NB4 (cell line): ENCODE results near the gene BAZ2B.

Experiments used
- DNase-seq: peaks from one replicate; pipeline ENCODE4 v3.0.0; 2010; ENCODE audit warnings: low read depth
- H3K4me3 ChIP-seq: one replicate; pipeline ENCODE4 v1.5.1; 2011; ENCODE audit warnings: mild to moderate bottlenecking, low read depth, low read length, moderate library complexity
- MYC ChIP-seq: IDR thresholded peaks from 2 replicates; pipeline ENCODE4 v1.6.1; 2011; ENCODE audit warnings: low read depth, low read length
- POLR2A ChIP-seq: IDR thresholded peaks from 2 replicates; pipeline ENCODE4 v1.6.1; 2011; ENCODE audit warnings: mild to moderate bottlenecking; ENCODE audit not compliant: insufficient read length; ENCODE audit errors: extremely low read depth
- TF ChIP-seq, protein P1 (sequence below): IDR thresholded peaks from one replicate; pipeline ENCODE4 v1.5.1; 2012; ENCODE audit warnings: low read depth, low read length
- TF ChIP-seq, protein P2 (sequence below): IDR thresholded peaks from 2 replicates; pipeline ENCODE4 v1.6.1; 2011; ENCODE audit warnings: low read depth, low read length

Gene BAZ2B

DNA sequence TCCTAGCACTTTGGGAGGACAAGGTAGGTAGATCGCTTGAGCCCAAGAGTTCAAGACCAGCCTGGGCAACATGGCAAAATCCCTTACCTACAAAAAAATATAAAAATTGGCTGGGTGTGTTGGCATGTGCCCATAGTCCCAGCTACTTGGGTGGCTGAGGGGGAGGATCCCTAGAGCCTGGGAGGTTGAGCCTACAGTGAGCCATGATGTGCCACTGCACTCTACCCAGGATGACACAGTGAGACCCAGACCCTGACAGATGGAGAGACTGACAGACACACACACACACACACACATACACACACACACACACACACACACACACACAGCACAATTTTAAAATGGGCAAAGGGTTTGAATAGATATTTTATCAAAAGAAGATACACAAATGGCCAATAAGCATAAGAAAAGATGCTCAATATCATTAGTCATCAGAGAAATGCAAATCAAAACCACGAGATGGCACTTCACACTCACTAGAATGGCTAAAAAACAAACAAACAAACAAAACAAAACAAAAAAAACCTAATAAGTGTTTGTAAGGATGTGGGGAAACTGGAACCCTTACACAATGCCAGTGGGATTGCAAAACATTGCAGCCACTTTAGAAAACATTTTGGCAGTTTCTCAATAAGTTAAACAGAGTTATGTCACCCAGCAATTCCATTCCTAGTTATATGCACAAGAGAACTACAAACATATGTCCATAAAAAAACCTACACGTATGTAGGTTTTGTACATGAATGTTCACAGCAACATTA, 42.3 kb downstream of the BAZ2B start:
- TF ChIP-seq POLR2A (no peak), MYC (no peak)
- H3K4me3 ChIP-seq, result no peak overlapping the region
- DNase-seq, result peak; percentile 73

DNA sequence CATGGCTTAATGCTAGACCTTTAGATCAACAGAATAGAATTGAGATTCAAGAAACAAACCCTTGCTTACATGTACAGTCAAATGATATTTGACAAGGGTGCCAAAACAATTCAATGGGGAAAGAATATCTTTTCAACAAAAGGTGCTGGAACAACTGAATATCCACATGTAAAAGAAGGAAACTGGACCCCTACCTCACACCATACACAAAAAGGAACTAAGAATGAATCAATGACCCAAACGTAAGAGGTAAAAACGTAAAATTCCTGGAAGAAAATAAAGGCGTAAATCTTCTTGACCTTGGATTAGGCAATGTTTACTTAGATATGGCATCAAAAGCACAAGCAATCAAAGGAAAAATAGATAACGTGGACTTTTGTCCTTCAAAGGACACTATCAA, 43.1 kb downstream of the BAZ2B start:
- no peak for DNase-seq
- TF ChIP-seq, protein P1, sequence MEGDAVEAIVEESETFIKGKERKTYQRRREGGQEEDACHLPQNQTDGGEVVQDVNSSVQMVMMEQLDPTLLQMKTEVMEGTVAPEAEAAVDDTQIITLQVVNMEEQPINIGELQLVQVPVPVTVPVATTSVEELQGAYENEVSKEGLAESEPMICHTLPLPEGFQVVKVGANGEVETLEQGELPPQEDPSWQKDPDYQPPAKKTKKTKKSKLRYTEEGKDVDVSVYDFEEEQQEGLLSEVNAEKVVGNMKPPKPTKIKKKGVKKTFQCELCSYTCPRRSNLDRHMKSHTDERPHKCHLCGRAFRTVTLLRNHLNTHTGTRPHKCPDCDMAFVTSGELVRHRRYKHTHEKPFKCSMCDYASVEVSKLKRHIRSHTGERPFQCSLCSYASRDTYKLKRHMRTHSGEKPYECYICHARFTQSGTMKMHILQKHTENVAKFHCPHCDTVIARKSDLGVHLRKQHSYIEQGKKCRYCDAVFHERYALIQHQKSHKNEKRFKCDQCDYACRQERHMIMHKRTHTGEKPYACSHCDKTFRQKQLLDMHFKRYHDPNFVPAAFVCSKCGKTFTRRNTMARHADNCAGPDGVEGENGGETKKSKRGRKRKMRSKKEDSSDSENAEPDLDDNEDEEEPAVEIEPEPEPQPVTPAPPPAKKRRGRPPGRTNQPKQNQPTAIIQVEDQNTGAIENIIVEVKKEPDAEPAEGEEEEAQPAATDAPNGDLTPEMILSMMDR, result no peak
- TF ChIP-seq, protein P2, sequence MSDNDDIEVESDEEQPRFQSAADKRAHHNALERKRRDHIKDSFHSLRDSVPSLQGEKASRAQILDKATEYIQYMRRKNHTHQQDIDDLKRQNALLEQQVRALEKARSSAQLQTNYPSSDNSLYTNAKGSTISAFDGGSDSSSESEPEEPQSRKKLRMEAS, result no peak
- TF ChIP-seq MYC, result no peak
- TF ChIP-seq POLR2A, result no peak
- no peak overlapping the region for H3K4me3 ChIP-seq

DNA sequence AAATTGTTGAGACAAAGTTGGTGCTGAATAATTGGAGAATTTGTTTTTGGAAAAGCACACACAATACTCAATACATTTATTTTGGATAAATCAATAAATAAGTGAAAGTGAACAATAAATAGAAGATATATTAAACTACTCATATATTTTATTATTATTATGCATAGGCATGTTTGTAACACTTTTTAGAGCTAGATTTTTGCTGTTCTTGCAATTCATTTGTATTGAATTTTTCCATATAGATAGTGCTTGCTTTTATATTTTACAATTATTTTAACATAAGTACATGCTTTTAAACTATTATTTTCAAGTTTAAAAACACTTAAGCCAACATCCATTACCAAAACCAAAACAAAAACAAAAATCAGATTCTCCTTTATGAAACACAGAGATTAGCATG, 43.9 kb downstream of the BAZ2B start:
- H3K4me3 ChIP-seq, result no peak overlapping the region
- TF ChIP-seq POLR2A (no peak), MYC (no peak)
- TF ChIP-seq, protein P2, result no peak
- TF ChIP-seq, protein P1, result no peak
- no peak for DNase-seq

DNA sequence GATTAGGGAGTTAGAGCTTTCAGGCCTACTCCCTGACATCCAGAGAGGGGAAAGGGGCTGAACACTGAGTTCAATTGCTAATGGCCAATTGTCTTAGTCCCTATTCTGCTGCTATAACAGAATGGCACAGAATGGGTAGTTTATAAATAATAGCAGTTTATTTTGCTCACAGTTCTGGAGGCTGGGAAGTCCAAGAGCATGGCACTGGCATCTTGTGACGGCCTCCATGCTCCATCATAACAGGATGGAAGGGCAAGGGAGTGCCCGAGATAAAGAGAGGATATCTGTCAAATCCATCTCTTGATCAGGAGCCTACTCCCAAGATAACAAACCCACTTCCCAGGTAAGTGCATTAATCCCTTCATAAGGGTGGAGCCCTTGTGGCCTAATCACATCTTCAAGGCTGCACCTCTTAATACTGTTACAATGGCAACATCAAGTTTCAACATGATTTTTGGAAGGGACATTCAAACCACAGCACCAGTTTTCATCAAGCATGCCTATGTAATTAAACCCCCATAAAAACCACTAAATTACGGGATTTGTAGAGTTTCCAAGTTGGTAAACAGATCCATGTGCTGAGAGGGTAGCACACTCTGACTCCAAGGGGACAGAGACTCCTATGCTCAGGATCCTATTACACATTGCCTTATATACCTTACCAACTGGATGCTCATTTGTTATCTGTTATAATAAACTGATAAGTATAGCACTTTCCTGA, 44.6 kb downstream of the BAZ2B start:
- TF ChIP-seq, protein P2, result no peak
- TF ChIP-seq, protein P1, result no peak
- TF ChIP-seq POLR2A (no peak), MYC (no peak)
- no peak overlapping the region for H3K4me3 ChIP-seq
- no peak for DNase-seq

DNA sequence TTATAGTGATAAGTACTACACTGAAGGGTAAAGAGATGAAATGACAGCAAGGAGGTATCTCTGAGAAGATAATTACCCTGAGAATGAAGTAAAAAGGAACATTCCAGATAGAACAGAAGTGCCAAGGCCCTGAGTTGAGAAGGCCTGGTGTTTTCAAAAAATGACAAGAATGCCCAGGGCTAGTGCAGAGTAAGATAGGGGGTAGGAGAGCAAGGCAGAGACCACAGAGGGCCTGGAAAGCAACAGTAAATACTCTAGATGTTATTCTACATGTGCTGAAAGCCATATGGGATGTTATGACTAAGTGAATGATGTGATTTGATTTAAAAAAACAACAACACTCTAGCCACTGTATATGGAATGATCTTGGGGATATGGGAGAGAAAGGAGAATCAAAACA, 52.3 kb downstream of the BAZ2B start:
- H3K4me3 ChIP-seq, result no peak overlapping the region
- no peak for DNase-seq
- TF ChIP-seq, protein P2, result no peak
- TF ChIP-seq, protein P1, result no peak
- TF ChIP-seq MYC (no peak), POLR2A (no peak)

DNA sequence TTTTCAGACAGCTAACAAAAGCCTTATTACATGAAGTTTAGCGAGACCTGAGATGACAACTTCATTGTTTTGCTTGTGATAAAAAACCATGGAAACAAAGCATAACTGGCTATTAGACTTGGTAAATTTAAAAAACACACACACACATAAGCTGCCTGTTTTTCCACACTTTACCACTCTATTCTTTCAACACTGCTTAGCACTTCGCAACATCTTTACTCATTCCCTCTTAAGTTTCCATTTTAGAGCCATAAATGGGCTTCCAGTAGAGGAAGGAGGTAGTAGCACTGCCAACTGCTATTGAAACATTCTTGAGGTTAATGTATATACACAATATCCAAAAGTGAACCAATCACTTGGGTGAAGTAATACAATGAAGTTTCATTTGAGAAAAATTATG, 54.1 kb downstream of the BAZ2B start:
- peak; percentile 45 for DNase-seq
- TF ChIP-seq POLR2A (no peak), MYC (no peak)
- TF ChIP-seq, protein P1, result no peak
- TF ChIP-seq, protein P2, result no peak
- H3K4me3 ChIP-seq, result no peak overlapping the region
